CD4-positive, alpha-beta T cell treated with Interleukin-4 for 4 hours (primary cell): ENCODE measurements around the gene ERMP1.

ENCODE experiments used
- DNase-seq: peaks from one replicate; pipeline ENCODE4 v3.0.0-alpha.2; 2020

ERMP1 gene

GRCh38 chr9:5852987-5853386, 20.1 kb upstream of the ERMP1 start:
- DNase-seq: no peak

- DNase-seq: peak; percentile 80
These were observed 18.5 kb upstream of the ERMP1 start for GRCh38 chr9:5851445-5851844.

- DNase-seq: no peak
These were observed 17.8 kb upstream of the ERMP1 start for GRCh38 chr9:5850724-5851122.

GRCh38 chr9:5848372-5848882, 15.5 kb upstream of the ERMP1 start:
- DNase-seq: no peak

GRCh38 chr9:5846501-5846921, 13.6 kb upstream of the ERMP1 start:
- no peak for DNase-seq

- DNase-seq: no peak
These were observed 13.2 kb upstream of the ERMP1 start for GRCh38 chr9:5846096-5846495.

GRCh38 chr9:5845157-5845531, 12.2 kb upstream of the ERMP1 start:
- DNase-seq: no peak

GRCh38 chr9:5843794-5844471, 11.0 kb upstream of the ERMP1 start:
- DNase-seq: no peak

GRCh38 chr9:5842929-5843793, 10.2 kb upstream of the ERMP1 start:
- DNase-seq: no peak

- peak; percentile 73 for DNase-seq
These were observed 9.1 kb upstream of the ERMP1 start for GRCh38 chr9:5841771-5842573.

GRCh38 chr9:5840788-5841187, 7.9 kb upstream of the ERMP1 start:
- DNase-seq: no peak

- no peak for DNase-seq
These were observed 6.6 kb upstream of the ERMP1 start for GRCh38 chr9:5839572-5839902.

GRCh38 chr9:5838884-5839571, 6.1 kb upstream of the ERMP1 start:
- no peak for DNase-seq

- no peak for DNase-seq
These were observed 2.9 kb upstream of the ERMP1 start for GRCh38 chr9:5835808-5836207.

- DNase-seq: no peak
These were observed 1.3 kb upstream of the ERMP1 start for GRCh38 chr9:5834214-5834613.

- no peak for DNase-seq
These were observed 813 bp downstream of the ERMP1 start for GRCh38 chr9:5832071-5832537.

GRCh38 chr9:5825895-5826622, 6.9 kb downstream of the ERMP1 start:
- no peak for DNase-seq

- DNase-seq: no peak
These were observed 7.7 kb downstream of the ERMP1 start for GRCh38 chr9:5825223-5825622.

GRCh38 chr9:5820425-5820824, 12.5 kb downstream of the ERMP1 start:
- DNase-seq: no peak

GRCh38 chr9:5819174-5819573, 13.7 kb downstream of the ERMP1 start:
- no peak for DNase-seq

- no peak for DNase-seq
These were observed 14.3 kb downstream of the ERMP1 start for GRCh38 chr9:5818424-5819142.
